ENCODE data around the gene NT5DC2.

NT5DC2 gene

GRCh38 chr3:52503788-52504424, 29.8 kb downstream of the NT5DC2 start:
- no peak for FAIRE-seq
- TF ChIP-seq TAF1 (IDR thresholded peaks at IDR 0.05; ENCODE audit: borderline replicate concordance, low read depth, low read length), result no peak
- no peak for TF ChIP-seq POLR2AphosphoS5 (IDR thresholded peaks at IDR 0.05; ENCODE audit: low read depth, low read length)
- no peak for TF ChIP-seq POLR2A (IDR thresholded peaks at IDR 0.05; ENCODE audit: low read depth, low read length)
- no peak for DNase-seq (ENCODE audit: insufficient read length)

- TF ChIP-seq TAF1 (IDR thresholded peaks at IDR 0.05; ENCODE audit: borderline replicate concordance, low read depth, low read length), result no peak
- no peak for TF ChIP-seq POLR2AphosphoS5 (IDR thresholded peaks at IDR 0.05; ENCODE audit: low read depth, low read length)
- TF ChIP-seq POLR2A (IDR thresholded peaks at IDR 0.05; ENCODE audit: low read depth, low read length), result no peak
- no peak for DNase-seq (ENCODE audit: insufficient read length)
- FAIRE-seq, result no peak
These were observed 30.8 kb downstream of the NT5DC2 start for GRCh38 chr3:52502808-52503350.

DNA sequence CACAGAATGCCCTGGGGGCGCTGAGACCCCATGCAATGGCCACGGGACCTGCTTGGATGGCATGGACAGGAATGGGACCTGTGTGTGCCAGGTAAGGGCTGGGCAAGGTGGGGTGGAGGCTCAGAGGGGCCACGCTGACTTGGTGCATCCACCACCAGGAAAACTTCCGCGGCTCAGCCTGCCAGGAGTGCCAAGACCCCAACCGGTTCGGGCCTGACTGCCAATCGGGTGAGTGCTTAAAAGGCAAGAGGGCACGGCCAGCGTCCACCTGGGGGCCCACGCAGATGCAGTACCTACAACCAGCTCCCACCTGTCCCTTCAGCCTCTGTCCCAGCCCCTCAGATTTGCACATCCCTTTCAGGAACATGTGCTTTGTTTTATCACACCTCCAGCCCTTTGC, 31.7 kb downstream of the NT5DC2 start:
- DNase-seq (ENCODE audit: insufficient read length), result no peak
- FAIRE-seq, result no peak
- TF ChIP-seq TAF1 (IDR thresholded peaks at IDR 0.05; ENCODE audit: borderline replicate concordance, low read depth, low read length) (no peak), POLR2AphosphoS5 (IDR thresholded peaks at IDR 0.05; ENCODE audit: low read depth, low read length) (no peak), POLR2A (IDR thresholded peaks at IDR 0.05; ENCODE audit: low read depth, low read length) (no peak)

DNA sequence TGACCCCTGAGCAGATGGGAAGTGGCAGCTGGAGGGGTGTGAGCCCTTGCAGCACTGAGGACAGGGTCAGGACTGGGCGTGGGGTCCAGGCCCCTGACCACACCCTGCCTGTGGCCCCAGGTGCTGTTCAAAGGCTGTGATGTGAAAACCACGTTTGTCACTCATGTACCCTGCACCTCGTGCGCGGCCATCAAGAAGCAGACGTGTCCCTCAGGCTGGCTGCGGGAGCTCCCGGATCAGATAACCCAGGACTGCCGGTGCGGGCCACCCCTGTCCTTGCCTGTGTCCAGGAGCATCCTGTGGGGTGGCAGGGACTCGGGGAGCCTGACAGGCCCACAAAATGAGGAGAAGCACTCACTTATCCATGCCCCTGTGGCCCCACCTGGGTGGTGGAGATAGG, 32.6 kb downstream of the NT5DC2 start:
- TF ChIP-seq POLR2A (IDR thresholded peaks at IDR 0.05; ENCODE audit: low read depth, low read length) (no peak), POLR2AphosphoS5 (IDR thresholded peaks at IDR 0.05; ENCODE audit: low read depth, low read length) (no peak), TAF1 (IDR thresholded peaks at IDR 0.05; ENCODE audit: borderline replicate concordance, low read depth, low read length) (no peak)
- DNase-seq (ENCODE audit: insufficient read length) (no peak), FAIRE-seq (no peak)

DNA sequence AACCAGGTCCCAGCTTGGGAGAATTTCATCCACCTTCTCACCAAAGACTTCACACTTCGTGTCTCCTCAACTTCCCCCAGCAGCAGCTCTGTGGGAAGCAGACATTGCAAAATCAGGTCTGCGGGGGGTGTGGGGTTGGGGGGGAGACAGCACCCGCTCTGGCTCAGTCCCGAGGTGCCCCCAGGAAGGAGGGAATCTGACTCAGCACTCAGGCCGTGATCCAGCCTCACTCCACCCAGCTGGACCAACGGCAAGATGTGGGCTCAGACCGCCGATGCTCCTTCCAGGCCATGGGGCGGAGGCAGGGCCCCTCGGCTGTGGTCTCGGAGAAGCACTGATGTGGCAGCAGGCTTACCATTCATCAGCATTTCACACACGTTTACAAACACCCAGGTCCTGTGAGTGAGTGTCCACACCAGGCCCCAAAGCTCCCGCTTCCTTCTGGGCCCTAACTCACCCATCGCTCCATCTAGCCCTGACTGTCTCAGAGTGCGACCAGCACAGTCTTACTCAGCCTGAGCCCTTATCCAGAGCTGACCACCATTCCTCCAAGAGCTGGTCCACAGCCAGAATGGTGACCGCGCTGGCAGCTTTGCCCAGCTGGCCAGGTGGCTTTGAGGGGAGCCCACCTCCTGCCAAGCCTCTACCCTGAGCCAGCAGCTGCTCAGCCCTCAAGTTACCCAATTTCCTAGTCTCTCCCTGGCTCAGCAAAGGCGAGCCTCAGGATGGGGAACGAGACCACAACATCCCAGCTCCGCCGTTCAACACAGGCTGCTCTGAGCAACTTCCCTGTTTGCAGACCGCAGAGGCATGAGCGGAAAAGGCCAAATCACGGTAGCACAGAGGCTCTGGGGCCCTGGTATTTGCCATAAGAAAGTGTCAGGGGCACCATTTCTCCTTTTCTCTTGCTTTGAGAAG, 35.3 kb downstream of the NT5DC2 start:
- TF ChIP-seq TAF1 (IDR thresholded peaks at IDR 0.05; ENCODE audit: borderline replicate concordance, low read depth, low read length), result no peak
- TF ChIP-seq POLR2AphosphoS5 (IDR thresholded peaks at IDR 0.05; ENCODE audit: low read depth, low read length), result no peak
- TF ChIP-seq POLR2A (IDR thresholded peaks at IDR 0.05; ENCODE audit: low read depth, low read length), result no peak
- no peak for FAIRE-seq
- no peak for DNase-seq (ENCODE audit: insufficient read length)

DNA sequence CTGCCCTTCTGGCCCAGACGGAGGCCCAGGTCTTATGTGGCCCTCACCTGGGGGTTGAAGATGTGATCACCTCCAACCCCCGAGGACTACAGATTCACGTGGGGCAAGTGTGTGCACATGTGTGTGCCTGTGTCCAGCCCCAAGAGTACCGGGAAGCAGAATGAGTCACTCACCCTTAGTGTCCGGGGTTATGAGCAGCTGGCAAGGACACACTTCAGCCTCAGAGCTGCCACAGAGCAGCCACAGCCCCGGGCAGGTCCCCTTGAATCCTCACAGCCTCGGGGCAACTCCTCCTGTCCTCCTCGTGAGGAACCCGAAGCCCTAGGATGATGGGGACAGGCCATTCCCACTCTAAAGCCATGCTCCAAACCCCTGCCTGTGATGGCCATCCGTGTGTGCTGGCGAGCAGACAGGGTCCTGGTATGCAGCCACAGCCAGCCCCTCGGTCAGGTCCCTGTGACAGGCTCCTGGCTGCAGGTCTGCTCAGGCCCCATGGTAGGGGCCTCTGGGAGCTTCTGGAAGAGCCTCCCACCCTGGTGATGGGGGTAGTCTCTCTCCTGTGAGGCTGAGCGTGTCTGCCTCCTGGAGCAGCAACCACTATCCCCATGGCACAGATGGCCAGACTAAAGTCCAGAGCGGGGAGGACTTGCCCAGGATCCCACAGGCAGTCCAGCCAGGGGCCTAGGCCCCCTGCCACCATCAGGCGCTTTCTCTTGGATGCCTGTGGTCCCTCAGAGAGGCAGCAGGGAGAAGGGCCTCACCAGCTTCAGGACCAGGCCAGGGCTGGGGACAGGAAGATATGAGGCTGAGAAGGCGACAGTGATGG, 37.7 kb downstream of the NT5DC2 start:
- DNase-seq (ENCODE audit: insufficient read length) (no peak), FAIRE-seq (no peak)
- TF ChIP-seq POLR2A (IDR thresholded peaks at IDR 0.05; ENCODE audit: low read depth, low read length), result no peak
- no peak for TF ChIP-seq POLR2AphosphoS5 (IDR thresholded peaks at IDR 0.05; ENCODE audit: low read depth, low read length)
- no peak for TF ChIP-seq TAF1 (IDR thresholded peaks at IDR 0.05; ENCODE audit: borderline replicate concordance, low read depth, low read length)

- no peak for DNase-seq (ENCODE audit: insufficient read length)
- TF ChIP-seq POLR2A (IDR thresholded peaks at IDR 0.05; ENCODE audit: low read depth, low read length), result no peak
- no peak for TF ChIP-seq POLR2AphosphoS5 (IDR thresholded peaks at IDR 0.05; ENCODE audit: low read depth, low read length)
- FAIRE-seq, result no peak
These were observed 38.7 kb downstream of the NT5DC2 start, which contains the start of gene STAB1 for GRCh38 chr3:52494886-52495495. Gene STAB1 (plus strand): TSS chr3:52495338. CDS start chr3:52495414, 76 bp downstream.

DNA sequence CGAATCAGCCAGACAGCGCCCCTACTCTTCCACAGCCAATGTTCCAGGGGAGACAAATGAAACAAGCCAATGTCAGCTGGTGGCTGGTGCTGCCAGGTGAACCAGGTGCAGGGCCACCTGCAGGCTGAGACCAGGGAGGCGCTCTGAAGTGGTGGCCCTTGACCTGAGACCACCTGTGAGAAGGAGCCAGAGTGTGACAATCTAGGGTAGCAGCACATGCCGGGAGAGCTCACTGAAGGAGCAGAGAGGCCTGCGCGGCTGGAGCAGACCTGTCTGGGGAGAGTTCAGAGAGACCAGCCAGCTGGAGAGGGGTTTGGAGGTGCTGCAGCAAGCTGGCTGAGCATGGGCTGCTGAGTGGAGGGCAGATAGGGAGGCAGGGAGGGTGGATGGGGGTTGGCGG, 39.2 kb downstream of the NT5DC2 start:
- FAIRE-seq, result no peak
- no peak for DNase-seq (ENCODE audit: insufficient read length)
- no peak for TF ChIP-seq POLR2AphosphoS5 (IDR thresholded peaks at IDR 0.05; ENCODE audit: low read depth, low read length)
- TF ChIP-seq POLR2A (IDR thresholded peaks at IDR 0.05; ENCODE audit: low read depth, low read length), result no peak
- no peak for TF ChIP-seq TAF1 (IDR thresholded peaks at IDR 0.05; ENCODE audit: borderline replicate concordance, low read depth, low read length)

- DNase-seq (ENCODE audit: insufficient read length) (no peak), FAIRE-seq (no peak)
- TF ChIP-seq POLR2AphosphoS5 (IDR thresholded peaks at IDR 0.05; ENCODE audit: low read depth, low read length) (no peak), TAF1 (IDR thresholded peaks at IDR 0.05; ENCODE audit: borderline replicate concordance, low read depth, low read length) (no peak), POLR2A (IDR thresholded peaks at IDR 0.05; ENCODE audit: low read depth, low read length) (no peak)
These were observed 40.2 kb downstream of the NT5DC2 start for GRCh38 chr3:52493232-52494017.

- FAIRE-seq, result no peak
- DNase-seq (ENCODE audit: insufficient read length), result no peak
- no peak for TF ChIP-seq TAF1 (IDR thresholded peaks at IDR 0.05; ENCODE audit: borderline replicate concordance, low read depth, low read length)
- TF ChIP-seq POLR2A (IDR thresholded peaks at IDR 0.05; ENCODE audit: low read depth, low read length), result no peak
- TF ChIP-seq POLR2AphosphoS5 (IDR thresholded peaks at IDR 0.05; ENCODE audit: low read depth, low read length), result no peak
These were observed 41.6 kb downstream of the NT5DC2 start for GRCh38 chr3:52492059-52492458.
